GM04503 (cell line): Measurements from ENCODE around the gene NOC2L.

Source experiments
- DNase-seq: peaks from one replicate; pipeline ENCODE4 v3.0.0-alpha.2; 2012; ENCODE audit warnings: low read depth

The NOC2L gene

DNA sequence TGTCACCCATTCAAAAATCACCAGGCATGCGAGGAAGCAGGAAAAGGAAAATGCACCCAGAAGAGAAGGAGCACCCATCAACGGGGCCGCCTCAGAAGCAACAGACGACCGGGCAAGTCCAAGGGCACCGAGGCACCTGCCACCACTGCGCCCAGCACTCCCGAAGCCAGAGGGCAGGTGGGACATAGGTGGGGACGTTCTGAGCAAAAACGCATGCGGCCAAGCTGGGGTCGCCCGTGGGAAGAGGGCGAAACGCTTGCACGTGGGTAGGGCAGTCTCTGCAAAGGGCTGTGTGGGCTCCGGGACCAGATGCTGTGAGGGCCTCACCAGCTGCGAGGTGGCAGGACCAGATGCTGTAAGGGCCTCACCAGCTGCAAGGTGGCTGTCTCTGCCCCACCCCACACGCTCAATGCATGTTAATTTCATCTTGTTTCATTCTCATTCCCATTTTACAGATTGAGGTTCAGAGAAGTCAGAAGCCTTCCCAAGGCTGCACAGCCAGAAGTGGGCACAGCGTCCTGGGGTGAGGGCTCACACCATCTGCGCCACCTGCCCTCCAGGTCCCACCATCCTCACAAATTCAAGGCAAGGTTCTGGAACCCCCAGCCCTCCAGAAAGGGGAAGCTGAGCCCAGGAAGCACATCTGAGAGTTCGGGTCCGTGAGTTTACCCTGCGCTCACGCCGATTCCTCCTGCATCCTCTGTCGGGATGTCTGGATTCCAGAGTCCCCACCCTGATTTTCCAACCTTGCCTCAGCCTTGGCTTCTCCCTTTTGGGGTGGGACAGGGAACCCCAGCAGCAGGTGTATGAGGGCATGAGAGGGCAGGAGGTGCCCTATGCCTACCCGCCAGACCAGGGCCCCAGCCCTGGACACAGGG, 43.5 kb downstream of the NOC2L start:
- no peak for DNase-seq

DNA sequence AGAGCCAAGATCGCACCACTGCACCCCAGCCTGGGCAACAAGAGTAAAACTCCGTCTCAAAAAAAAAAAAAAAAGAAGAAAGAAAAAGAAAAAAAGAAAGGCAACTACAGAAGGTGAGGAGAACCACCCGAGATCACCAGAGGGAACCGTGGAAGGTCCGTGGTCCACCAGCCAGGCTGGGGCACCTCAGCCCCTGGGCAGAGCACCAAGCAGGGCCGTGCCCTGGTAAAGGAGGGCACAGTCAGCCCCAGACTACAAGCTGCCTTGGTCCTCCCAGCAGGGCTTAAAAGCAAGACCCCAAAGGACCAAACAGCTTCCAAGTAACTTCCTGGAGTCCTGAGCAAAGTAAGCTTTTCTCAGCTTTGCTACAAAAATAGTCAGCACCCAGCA, 44.2 kb downstream of the NOC2L start:
- DNase-seq = no peak

GRCh38 chr1:914131-914890, 44.7 kb downstream of the NOC2L start:
- no peak for DNase-seq

- no peak for DNase-seq
Observed at GRCh38 chr1:913491-914130, 45.4 kb downstream of the NOC2L start.

DNA sequence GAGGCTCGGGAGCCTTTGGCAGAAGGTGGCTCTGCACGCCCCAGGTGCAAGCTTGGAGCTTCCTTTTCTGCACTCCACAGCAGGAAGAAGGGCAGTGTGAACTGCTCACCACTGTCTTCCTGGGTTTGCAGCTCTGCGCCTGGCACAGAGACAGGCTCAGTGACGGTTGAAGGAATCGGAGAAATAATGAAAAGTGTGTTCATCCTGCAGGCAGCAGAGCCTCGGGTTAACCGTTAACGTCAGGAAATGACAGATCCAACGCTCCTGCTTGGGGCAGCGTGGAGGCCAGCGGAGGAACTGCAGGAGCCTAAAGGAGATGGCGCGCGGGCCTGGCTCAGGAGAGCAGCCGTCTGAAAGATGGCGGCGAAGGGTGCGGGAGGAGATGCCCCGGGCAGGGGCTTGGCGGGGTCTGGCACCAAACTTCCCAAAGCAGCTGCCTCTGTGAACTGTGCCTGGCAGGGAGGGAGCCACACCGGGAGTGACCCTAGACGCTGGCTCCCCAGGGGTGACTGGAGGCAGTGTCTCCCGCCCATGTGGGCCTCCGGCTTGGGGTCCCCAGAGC, 46.2 kb downstream of the NOC2L start:
- DNase-seq = no peak

GRCh38 chr1:911875-912739, 46.9 kb downstream of the NOC2L start:
- DNase-seq = no peak

- DNase-seq = no peak
Observed at GRCh38 chr1:910881-911721, 48.0 kb downstream of the NOC2L start.

DNA sequence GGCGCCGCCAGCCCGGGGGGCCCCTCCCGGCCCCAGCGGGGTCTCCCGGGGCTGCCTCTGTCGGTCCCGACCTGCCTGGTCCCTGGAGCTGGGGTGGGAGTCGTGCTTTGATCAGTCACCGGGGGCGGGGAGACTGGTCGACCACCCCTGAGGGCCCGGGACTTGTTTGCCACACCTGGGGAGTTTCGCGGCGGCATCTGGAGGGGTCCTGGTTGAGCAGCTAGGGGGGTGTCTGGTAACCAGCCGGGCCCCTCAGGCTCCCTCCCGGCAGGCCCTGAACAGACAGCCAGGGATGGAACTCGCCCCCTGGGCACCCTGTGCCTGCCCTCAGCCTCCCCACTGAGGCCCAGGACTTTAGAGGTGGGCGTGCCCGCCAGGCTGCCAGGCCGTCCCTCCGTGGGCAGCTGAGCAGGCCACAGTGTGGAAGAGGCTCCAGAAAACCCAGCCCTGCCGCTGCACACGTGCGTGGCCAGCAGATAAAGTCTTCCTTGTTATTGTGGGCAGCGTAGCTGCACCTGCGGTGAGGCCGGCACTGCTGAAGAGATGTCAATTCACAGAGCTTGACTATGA, 48.7 kb downstream of the NOC2L start:
- DNase-seq = no peak

GRCh38 chr1:909861-910310, 49.2 kb downstream of the NOC2L start:
- no peak for DNase-seq

- no peak for DNase-seq
Observed at GRCh38 chr1:908661-909060, 50.4 kb downstream of the NOC2L start.

- DNase-seq = no peak
Observed at GRCh38 chr1:907611-908451, 51.2 kb downstream of the NOC2L start.

DNA sequence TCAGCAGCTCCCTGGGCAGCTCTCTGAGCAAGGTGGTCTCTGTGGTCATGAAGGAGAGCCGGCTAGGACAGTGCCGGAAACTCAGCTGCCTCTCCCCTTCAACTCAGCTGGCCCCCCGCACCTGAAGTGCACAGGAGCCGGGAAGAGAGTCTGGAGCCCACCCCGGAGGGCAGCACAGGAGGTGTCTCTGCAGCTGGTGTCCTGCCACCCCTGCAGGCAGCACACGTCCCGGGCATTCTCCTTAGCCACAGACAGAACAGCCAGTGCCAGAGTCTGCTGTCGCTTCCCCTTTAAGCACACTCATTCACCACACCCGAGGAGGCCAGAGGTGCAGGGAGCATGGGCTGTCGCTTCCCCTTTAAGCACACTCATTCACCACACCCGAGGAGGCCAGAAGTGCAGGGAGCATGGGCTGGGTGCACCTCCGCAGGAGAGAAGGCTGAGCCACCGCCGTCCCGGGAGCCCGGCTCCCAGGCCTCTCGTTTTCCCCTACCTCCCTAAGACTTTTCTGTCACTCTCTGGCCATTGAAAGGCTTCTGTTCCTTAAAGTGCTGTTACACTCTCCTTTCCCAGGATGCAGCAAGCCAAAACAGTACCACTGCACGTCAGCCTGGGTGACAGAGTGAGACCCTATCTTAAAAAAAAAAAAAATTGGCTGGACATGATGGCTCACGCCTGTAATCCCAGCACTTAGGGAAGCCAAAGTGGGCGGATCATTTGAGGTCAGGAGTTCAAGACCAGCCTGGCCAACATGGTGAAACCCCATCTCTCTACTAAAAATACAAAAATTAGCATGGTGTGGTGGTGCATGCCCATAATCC, 52.2 kb downstream of the NOC2L start:
- no peak for DNase-seq

DNA sequence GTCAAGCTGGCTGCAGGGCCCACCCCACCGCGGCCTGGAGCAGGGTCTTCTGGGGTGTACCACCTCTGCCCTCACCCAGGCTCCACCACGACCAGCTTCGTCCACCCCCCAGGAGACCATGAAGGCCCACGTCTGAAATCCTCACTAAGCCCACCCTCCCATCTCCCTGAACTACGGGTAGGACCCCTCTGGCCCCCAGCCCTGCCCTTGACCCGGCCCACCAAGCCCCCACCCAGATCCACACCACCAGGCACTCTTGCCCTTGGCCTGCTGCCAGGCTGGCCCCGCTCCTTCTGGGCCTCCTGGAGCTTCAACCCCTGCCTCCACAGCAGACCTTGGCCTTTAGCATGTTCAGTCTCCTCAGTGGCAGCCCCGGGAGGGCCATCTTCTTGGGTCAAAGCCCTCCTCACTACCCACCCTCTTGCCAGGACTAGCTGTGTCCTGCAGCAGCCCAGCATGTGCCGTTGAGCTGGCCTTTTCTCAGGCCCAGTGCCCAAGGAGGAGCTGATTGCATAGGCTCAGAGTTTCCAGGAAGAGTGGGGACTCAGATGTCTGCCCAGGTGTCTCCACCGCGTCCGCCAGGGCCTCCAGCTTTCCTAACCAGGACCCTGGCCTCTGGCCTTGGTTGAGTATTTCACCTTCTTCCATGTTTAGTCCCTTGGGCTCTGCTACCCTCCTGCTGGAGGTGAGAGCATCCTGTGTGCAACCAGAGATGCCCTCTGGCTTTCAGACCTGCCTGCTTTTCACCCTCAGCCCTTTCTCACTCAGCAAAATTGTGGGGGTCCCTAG, 53.1 kb downstream of the NOC2L start:
- no peak for DNase-seq

DNA sequence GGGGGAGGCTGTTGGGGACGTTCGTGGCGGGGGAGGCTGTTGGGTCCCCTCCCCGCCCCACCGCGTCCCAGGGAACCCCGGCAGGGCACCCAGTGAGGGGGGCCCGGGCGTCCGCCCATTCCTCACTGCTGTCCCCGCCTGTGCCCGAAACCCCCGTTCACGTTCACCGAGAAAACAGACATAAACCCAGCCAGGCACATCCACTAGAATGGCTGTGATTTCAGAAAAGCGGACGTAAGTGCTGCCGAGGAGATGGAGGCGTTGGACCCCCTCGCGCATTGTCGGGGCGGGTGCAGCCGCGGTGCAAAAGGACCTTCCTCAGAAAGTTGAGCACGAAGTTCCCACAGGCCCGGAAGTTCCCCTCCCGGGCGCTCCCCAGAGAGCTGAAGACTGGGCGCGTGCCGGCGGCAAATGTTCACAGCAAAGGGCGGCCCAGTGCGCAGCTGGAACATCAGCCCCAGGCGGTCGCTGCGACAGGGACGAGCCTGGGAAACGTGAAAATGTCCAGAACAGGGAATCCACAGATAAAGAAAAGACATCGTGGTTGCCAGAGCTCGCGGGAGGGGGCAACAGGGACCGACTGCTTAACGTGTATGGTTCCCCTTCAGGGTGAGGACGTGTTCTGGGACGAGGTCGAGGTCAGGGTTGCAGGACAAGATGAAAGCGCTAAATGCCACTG, 53.8 kb downstream of the NOC2L start:
- no peak for DNase-seq

DNA sequence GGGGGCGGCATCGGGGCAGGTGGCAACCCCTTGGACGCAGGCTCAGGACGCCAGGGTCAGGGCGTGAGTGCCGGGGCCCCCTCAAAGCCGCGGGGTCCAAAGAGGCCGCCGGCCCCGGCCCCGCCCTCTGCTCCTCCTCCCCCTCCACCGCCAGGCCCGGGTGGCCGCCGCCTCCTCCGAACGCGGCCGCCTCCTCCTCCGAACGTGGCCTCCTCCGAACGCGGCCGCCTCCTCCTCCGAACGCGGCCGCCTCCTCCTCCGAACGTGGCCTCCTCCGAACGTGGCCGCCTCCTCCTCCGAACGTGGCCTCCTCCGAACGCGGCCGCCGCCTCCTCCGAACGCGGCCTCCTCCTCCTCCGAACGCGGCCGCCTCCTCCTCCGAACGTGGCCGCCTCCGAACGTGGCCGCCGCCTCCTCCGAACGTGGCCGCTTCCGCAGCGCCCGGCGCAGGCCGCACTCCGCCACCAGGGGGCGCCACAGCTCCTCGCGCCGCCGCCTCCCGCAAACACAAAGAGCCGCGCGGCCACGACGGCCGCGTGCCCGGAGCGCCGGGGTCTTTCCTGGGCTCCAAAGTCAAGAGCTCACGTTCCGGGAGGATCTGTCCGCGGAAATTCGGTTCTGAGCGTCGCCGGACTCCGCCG, 54.6 kb downstream of the NOC2L start:
- DNase-seq = no peak

GRCh38 chr1:903721-904271, 55.3 kb downstream of the NOC2L start:
- no peak for DNase-seq
